UCSD-AML1 (cell line): ENCODE results near the gene PTK6.

Experiments
- DNase-seq: peaks from one replicate; lab custom pipeline; 2025; ENCODE audit not compliant: unreplicated experiment; lab: John Stamatoyannopoulos, UW

The PTK6 gene

DNA sequence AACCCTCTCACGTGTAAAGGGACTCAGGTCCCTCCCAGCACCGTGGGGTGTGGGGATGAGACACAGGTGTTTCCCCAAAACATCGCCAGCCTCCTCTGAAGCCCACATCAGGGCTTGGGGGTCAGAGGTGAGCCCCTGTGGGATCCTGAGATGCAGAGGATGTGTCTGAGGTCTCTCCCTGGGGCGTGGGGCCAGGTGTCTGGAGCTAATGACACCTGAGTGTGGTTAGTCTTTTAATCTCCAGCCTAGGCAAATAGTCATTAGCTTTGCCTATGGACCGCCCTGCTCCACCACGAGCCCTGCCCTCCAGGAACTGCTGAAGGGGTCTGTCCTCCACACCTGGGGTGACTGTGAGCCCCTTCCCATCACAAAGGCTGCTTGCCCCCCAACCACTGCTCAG lies 8.6 kb upstream of the PTK6 start:
- DNase-seq, result no peak

DNA sequence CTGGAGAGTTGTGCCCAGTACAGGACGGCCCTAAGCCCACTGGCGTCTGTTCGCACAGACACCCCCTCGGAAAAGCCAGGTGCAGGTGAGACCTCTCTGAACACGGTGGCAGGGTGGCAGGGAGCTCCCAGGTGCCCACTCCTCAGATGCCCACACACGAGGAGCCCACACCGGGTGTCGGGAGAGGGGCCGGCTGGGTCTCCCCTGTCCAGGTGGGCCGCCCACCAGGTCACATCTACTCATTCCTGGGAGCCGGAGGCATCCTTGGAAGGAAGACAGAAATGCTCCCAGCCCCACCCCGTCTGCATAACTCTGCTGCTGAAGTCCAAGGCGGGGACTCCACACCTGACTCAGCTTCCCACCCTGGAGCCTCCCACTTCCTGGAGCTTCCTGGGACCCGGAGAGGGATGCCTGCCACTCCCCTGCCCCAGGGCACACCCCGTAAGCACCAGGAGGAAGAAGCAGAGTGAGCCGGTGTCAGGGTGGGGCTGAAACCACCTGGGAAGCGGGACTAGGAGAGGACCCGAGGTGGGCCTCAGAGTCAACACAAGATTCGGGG lies 7.9 kb upstream of the PTK6 start:
- no peak for DNase-seq

DNA sequence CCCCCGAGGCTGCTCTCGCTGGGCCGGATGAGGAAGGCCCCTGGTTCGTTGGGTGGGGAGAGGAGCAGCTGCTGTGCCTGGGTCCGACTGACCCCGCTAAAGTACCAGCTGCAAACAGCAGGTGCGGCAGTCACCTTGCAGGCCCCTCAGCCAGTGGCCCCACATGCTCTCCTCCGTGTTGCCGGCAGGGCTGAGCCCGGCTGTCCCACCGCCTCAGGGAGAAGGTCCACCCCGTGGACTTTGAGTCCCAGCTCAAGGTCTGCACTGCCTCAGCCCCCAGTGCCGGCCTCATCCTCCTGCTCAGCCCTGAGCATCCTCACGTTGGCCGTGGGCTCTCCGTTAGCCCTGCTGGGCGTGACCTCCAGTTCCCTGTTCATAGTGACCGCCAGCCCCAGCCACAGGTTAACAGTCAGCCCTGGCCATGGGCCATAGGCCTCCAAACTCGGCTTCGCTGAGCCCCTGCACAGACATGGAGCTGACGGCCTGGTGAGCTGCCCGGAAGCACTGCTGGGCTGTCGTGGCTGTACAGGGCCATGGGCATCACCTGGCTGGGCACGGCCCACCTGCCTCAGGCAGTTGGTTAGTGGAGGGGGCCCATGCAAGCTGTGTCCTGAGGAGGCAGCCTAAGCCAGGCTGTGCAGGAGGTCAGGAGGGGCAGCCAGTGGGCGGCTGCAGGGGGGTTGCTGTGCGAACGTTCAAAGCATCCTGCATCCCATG lies 7.2 kb upstream of the PTK6 start:
- no peak for DNase-seq

DNA sequence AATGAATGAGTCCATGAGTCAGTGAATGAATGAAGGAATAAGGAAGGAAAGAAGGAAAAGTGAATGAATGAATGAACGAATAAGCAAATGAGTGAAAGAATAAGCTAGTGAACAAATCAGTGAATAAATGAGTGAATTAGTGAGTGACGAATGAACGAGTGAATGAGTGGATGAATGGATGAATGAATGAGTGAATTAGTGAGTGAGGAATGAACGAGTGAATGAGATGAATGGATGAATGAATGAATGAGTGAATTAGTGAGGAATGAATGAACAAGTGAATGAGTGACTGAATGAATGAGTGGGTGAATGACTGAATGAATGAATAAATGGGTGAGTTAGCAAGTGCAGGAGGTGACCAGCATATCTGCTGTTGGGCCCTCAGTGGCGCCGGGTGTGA lies 6.6 kb upstream of the PTK6 start:
- no peak for DNase-seq

DNA sequence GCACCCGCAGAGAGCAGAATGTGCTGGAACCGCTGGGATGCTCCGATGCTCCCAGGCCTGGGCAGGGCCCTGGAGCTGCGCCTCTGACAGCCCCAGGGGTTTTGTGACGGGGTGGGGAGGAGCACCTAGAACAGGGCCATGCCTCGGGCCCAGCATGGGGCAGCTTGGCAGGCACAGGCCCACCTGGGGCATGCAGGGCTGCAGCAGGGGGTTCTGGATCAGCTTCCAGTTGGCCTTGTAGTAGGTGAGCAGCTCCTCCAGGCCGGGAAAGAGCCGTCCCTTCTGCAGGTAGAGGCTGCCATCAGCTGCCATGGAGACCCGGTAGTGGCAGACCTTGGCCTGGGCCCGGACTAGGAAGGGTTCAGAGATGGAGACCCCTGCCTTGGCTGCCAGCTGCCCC lies 6.0 kb upstream of the PTK6 start:
- no peak for DNase-seq

DNA sequence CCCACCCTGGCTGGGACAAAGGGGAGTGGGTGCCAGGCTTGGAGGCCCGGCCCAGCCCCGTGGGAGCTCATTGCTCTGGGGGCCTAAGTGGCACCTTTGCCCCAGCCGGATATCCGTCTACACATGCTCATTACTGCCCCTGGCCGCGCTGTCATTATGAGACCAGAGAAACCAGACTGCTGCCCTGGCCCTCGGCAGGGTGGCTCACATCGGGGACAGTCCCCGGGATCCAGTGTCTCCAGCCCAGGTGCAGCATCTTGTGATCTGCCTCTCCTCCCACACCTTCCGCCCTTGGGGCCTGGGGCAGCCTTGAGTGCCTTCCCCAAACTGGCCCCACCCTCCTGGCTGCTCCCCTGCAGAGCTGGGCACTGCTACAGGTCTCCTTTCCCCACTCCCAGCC lies 5.5 kb upstream of the PTK6 start:
- DNase-seq, result no peak

DNA sequence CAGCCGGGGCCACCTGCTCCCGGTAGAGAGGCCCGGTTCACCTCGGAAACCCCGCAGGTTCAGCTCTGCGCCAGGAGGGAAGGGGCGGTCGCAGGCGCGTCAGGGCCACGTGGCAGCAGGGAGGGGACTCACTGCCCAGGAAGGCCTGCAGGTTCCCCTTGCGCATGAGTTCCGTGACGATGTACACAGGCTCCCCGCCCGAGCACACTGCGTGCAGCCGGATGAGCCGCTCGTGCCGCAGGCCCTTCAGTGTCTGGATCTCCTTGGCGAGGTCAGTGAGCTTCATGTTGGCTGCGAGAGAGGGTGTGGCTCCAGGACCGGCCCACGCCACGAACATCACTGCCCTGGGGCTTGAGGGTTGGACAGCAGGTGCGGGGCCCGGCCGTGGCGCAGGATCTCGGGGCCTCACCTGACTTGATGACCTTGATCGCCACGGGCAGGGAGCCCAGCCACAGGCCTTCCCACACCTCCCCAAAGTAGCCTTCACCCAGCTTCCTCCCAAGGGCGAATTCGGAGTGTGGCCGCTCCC lies 4.9 kb upstream of the PTK6 start:
- no peak for DNase-seq

DNA sequence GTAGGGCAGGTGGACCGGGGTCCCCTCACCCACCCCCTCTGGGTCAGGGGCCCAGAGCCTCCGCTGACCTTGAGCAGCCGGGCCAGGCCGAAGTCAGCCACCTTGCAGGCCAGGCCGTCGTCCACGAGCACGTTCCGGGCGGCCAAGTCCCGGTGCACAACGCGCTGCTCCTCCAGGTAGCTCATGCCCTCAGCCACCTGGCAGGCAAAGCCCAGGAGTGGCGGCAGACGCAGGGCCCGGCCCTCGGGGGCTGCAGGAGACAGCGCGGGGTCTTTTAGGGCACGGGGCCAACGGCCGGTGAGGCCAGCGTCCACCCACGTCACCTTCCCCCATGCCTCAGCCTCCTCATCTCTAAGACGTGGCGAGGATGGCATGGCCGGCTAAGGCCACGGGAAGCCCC lies 4.2 kb upstream of the PTK6 start:
- DNase-seq, result no peak

DNA sequence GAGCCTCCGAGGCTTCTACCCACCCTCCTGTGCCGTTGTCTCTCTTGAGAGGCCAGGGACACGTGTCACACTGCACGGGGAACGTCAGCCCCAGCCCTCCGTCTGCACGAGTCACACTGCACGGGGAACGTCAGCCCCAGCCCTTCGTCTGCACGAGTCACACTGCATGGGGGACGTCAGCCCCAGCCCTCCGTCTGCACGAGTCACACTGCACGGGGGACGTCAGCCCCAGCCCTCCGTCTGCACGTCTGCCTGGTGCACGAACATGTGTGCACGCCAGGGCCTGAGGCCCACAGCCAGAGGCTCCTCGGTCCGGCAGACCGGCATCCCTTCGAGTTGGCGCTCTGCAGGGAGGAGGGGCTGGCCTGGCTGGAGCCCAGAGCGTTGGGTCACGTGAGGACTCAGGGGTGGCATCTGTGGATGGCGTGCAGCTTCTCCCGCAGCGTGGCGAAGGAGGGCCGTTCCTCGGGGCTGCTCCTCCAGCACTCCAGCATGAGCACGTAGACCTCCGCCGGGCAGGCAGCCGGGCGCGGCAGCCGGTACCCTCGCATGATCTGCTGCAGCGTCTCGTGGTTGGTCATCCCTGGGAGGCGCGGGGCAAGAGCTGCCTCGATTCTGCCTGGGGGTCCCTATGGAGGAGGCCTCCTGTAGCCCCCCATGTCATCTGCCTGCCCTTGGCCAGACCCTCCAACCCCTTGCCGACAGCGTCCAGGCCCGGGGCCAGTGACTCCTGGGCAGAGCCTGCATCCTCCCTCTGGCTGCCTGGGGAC lies 3.4 kb upstream of the PTK6 start:
- DNase-seq, result no peak

DNA sequence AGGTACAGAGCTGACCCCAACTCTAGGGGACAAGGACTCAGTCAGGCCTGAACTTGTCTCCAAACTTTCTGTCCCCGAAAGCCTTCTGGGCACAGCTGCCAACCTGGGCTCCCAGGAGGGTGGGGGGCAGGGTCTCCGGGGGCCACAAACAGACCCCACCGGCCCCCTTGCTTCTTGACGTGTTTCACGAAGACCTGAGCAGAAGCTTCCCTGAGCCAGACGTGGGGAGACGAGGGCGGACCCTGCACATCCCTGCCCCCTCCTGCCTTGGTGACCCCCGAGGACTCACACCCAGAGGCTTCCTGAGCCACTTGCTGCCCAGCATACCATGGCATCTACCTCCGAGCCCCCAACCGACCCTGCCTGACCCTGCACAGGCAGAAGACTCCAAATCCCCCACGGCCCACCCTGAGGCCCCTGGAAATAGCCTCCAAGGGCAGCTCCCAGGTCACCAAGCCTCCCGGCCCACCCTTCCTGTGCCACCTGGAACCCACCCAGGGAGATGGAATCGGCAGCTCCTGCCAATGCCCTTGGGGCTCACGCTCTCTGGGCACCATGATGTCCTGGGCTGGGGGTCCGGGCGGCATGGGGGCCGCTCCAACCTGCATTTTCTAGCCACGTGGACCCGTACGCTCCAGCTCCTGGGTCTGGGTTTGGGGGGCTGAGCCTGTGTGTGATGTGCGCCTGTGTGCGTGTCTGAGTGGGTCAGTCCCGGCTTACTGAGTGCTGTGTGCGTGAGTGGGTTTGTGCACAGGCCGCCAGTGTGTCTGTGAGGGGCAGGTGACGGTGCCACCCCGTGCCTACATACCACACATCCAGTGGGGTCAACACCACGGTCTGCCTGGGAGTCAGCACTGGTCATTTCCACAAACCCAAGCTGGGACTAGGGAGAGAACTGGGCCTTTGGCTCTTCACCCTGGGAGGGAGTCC lies 2.5 kb upstream of the PTK6 start:
- no peak for DNase-seq

DNA sequence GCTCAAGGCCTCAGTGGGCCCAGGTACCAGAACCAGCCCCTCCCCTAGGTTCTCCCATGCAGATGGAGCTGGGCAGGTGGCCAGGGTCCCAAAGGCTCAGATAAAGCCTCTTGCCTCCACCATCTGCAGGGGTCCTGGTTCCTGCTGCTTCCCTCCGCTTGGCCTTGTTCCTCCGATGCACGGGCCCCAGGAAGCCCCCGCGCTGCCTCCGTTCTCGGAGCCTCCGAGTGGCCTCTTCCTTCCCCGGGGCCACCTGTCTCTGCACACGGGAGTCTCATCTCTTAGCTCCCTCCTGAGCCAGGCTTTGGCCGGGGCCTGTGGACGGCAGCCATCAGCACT lies 1.9 kb upstream of the PTK6 start:
- DNase-seq, result no peak

DNA sequence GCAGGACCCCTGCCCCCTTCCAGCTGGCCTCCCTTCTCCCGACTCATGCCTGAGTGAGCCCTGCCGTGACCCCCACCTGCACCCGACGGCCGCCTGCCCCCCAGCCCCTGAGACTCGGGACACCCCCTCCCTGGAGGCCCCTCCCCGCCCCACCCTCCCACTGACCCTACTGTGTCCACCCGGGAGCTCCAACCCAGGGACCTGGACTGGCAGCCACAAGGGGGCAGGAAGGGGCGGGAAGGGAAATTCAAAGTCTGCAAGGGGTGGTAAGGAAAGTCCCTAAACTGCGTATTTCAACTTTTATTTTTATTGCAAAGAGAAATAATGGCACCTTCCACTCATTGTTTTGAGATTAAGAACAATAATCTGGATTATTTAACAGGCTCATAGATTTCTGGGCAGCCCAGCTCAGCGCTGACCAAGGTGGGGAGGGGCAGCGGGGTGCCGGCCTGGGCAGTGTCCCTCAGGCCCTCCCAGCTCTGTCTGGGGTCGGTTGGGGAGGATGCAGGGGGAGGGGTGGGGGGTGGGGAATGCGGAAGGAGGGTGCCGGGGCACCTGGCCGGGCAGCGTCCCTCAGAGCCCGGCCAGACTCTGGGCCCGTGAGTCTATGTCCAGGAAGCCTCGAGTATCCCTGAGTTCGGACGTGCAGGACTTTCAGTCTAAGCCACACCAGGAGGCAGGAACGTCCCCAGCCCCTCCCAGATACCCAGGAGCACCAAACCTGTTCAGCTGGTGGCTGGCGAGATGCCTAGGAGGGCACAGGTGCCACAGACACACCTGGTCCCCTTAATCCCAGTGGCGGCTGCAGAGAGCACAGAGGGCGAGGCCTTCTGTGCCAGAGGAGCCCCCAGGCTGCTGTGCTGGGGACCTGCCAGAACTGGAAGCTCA lies 1.3 kb upstream of the PTK6 start:
- no peak for DNase-seq

DNA sequence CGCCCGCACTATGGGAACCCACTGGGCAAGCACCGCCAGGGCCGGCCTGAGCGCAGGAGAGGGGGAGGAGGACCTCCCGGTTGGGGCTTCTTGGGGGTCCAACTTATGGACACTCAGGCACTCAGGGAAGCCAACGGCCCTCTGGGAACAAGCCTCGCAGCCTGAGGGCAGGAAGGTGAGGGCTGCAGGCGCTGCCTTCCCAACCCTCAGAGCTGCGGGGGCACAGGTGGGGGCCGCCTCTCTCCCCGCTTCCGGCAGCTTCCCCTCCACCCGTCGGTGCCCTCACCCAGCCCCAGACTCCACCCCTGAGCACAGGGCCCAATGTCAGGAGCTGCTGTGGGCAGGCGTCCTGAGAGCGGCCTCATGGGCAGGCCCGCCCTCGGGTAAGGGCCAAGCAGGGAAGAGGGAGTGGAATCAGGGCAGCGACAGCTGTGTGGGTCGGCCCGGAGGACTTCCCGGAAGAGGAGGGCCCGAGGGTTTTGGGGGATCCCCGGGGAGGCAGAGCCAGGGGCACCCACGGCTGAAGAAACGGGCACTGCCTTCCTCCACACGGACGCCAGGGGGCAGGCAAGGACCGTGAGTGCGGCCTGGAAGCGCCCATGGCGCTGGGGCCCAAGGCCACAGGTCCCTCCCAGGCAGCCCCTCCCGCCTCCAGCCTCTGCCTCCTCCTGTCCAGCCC lies 488 bp upstream of the PTK6 start:
- peak; percentile 98 for DNase-seq

DNA sequence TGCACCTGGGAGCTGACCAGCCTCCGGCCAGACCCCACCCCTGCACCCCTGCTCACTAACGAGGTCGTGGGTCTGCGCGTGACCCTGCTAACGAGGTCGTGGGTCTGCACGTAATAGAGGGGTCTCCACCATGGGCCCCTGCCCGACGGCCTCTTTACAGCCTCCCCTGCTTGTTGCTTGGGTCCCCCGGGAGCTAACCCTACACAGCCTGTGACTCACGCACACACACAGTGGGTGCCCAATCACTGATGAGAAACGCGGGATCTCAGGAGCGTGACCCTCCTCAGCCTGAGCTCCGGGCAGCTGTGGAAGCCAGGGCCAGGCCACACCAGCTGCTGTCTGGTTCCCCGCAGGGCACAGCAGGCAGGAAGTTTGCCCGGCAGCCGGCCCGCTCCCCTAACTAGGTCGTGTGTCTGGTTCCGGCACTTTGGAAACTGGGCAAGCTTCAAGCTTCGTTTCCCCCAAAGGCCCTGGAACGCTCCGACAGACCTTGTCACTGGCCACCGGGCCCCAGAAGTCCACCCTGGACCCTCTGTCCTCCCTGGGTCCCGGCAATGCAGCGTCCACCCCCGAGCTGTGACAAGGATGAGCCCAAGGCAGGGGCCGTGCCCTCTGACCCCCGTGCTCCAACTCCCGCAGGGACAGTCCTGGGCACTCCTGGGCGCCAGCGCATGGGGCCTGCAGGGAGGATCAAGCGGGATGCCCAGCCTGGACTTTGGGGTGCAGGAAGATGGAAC lies 767 bp downstream of the PTK6 start:
- DNase-seq, result no peak

DNA sequence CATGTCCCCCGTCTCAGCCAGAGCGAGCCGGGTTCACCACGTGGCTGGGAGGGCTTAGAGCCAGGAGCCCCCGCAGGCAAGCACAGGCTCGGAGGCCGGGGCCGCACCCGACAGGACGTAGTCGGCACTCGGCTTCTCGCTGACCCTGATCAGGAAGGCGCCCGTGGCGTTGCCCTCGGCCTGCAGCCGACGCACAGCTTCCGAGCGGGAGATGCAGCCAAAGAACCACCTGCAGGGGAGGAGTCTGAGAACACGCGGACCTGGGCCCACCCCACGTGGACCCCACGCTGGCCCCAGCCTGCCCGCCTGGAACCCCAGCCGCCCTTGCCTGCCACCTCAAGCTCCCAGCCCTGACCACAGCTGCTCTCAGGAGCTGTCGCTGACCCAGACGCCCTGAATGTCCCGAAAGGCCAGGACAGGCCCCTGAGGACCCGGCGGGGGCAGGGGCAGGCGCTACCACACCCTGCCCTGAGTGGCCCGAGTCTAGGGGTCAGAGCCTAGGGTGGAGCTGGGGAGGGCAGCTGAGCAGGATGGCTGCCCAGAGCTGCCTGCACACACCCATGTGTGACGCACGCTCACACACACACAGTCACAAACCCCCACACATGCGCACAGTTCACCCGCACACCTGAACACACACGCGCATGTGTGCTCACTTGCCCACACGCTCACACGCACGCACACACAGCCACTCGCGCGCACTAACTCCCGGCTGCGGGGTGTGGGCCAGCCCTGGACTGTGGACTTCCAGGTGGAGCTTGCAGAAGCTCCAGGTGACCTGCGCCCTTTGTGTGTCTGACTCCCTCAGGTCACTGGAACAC lies 2.1 kb downstream of the PTK6 start:
- no peak for DNase-seq

DNA sequence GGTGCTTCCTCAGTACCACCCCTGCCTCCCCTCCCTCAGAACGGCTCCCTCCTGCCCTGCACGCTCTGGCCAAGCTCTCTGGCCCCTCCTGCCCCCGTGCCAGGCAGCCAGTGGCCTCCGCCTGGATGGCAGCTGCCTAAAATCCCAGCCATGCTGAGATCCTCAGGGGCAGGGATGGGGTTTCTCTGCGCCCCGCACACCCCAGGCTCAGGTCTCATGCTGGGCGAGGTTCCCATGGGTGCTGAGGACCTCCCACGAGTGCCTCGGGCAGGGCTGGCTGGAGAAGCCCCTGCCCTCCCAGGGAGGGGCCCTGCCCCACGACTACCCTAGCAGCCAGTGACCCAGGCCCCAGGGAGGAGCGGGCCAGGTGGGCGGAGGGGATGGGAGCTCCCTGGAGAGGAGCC lies 2.7 kb downstream of the PTK6 start:
- no peak for DNase-seq

DNA sequence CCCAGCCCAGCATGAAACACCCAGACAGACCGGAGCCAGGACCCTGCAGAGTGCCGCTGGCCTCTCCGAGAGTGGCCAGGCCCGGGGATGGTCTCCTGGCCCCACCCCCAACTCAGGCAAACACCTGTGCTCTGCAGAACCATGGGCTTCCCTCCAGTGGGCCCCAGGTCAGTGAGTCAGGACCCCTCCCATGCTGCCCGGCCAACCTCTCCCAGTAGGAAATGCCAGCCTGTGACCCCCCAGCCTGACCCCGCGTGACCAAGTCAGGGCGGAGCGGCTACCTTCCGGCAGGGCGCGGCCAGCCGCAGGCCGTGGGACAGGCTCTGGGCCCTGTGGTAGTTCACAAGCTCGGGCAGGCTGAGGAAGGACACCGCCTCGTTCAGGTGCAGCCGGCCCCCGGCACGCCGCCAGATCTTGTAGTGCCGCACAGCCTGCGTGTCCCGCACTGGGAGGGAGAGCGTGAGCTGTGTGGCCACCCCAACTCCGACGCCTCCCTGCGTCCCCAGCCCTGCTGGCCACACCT lies 3.2 kb downstream of the PTK6 start:
- no peak for DNase-seq

DNA sequence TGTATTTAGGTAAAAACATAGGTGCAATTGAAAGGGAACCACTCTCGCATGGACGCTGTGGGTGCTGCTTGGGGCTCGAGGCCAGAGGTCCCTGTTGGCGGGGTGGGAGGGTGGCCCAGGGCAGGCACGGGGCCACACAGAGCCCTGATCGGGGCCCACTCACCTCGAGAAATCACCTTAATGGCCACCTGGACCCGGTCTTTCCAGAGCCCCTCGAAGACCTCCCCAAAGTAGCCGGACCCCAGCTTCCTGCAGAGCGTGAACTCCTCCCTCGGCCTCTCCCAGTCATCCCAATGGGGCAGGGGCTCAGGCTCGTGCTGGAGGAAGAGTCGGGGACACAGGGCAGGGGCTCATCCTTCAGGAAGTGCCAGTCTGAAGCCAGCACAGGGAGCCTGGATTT lies 3.8 kb downstream of the PTK6 start:
- DNase-seq, result no peak
